Memory B cell (primary cell): ENCODE results near the gene LMAN2.
"Not testable (repeated sequence)": the region's sequence is repeated elsewhere in the genome, so short reads cannot be mapped to it uniquely, and the experiment has no call there.

Source experiments
- ATAC-seq: fragments of 150-1000 bp; cut with Tn5 transposase; 2 replicates; pipeline ENCODE4 v1.10.0; 2021; ENCODE audit warnings: low read depth, mild to moderate bottlenecking, moderate library complexity
- DNase-seq, 2 donors: peaks; one replicate each; pipeline ENCODE4 v3.0.0; 2022; ENCODE audit warnings: low spot score in 2 of 2
- H3K27ac Mint-ChIP-seq: one replicate; pipeline ENCODE4 v1.8.0; 2022; ENCODE audit warnings: mild to moderate bottlenecking, moderate library complexity, mixed read lengths
- H3K27me3 Mint-ChIP-seq: one replicate; pipeline ENCODE4 v1.8.0; 2022; ENCODE audit warnings: mixed read lengths
- H3K36me3 Mint-ChIP-seq: one replicate; pipeline ENCODE4 v1.8.0; 2022; ENCODE audit warnings: mild to moderate bottlenecking, mixed read lengths
- H3K4me1 Mint-ChIP-seq: one replicate; pipeline ENCODE4 v1.8.0; 2022; ENCODE audit warnings: mixed read lengths
- H3K4me3 Mint-ChIP-seq: one replicate; pipeline ENCODE4 v1.8.0; 2022; ENCODE audit warnings: mild to moderate bottlenecking, moderate library complexity, mixed read lengths
- H3K9me3 Mint-ChIP-seq: one replicate; pipeline ENCODE4 v1.8.0; 2022; ENCODE audit warnings: mixed read lengths

The LMAN2 gene

DNA sequence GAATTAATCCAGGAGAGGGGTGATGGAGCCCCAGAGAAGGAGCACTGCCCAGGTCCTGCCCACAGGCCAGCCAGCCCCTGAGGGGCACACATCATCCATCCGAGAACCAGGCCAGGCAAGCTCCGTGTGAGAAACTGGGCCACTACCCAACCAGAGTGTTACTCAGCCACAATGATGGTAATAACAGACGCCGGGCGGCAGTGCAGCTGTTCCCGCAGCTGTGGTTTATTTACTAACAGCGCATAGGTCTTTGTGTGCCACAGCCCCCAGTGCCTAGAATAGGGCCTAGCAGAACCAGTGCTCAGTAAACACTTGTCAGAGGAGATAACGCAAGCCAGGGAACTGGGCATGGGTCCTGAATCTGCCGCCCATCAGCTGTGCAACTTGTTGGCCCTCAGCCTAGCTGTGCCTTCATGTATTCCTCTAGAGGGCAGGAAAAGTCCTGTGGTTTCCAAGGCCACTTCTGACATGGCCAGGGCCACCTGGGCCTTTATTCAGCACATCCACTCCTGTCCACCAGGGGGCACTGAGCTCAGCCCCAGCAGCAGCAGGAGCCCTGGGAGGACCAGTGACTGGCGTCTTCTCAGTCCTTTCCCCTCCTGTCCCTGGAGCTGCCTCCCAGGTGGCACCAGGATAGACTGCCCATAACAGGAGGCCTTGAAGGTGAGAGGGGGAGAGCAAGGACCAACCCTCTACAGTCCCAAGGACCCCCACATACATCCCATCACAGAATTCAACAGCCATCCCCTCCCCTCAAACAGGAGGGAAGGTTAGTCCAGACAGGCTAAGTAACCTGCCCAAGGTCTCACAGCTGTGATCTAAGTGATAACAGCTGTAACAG, 41.9 kb downstream of the LMAN2 start:
- Mint-ChIP-seq H3K4me3 (peak overlapping the region; percentile 57), H3K4me1 (peaks cover 41% of the 10 kb centered on the region), H3K27me3 (no peaks in the 10 kb centered on the region)

DNA sequence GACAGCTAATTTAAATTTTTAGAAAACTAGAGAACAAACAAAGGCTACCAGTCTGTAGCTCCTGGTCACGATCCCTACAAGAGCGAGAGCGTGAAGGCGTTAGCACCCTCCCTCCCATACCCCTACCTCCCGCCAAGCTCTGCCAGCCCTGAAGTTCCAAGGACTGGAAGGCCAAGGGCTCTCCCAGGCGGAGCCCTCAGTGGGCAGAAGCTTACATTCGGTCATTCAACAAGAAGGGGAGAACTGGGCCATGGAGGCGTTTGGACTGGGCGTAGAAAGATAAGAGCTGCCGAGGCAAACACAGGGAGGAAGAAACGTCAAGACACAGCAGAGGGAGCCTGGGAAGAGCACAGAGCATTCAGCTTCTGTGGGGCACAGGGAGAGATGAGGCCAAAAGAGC, 42.7 kb downstream of the LMAN2 start:
- H3K4me1 Mint-ChIP-seq, result peaks cover 47% of the 10 kb centered on the region
- H3K4me3 Mint-ChIP-seq, result peak overlapping the region; percentile 32

More for the DNA sequence above, 41.9 kb downstream of the LMAN2 start:
- Mint-ChIP-seq H3K27ac (peak overlapping the region; percentile 8), H3K36me3 (peaks cover 7% of the 10 kb centered on the region), H3K9me3 (no peaks in the 10 kb centered on the region)
- peak; percentile 68 for DNase-seq
- ATAC-seq, result peak; percentile 14

GRCh38 chr5:177307544-177308363, 43.7 kb downstream of the LMAN2 start:
- Mint-ChIP-seq H3K4me1 (peaks cover 45% of the 10 kb centered on the region), H3K27me3 (no peaks in the 10 kb centered on the region), H3K4me3 (peak overlapping the region; percentile 66), H3K36me3 (peaks cover 7% of the 10 kb centered on the region), H3K27ac (no peak overlapping the region), H3K9me3 (no peaks in the 10 kb centered on the region)
- DNase-seq (no peak), ATAC-seq (no peak)

More for the DNA sequence above, 42.7 kb downstream of the LMAN2 start:
- H3K27ac Mint-ChIP-seq, result peak overlapping the region; percentile 8
- ATAC-seq (no peak), DNase-seq (no peak)
- no peaks in the 10 kb centered on the region for H3K9me3 Mint-ChIP-seq
- no peaks in the 10 kb centered on the region for H3K27me3 Mint-ChIP-seq
- peaks cover 7% of the 10 kb centered on the region for H3K36me3 Mint-ChIP-seq

DNA sequence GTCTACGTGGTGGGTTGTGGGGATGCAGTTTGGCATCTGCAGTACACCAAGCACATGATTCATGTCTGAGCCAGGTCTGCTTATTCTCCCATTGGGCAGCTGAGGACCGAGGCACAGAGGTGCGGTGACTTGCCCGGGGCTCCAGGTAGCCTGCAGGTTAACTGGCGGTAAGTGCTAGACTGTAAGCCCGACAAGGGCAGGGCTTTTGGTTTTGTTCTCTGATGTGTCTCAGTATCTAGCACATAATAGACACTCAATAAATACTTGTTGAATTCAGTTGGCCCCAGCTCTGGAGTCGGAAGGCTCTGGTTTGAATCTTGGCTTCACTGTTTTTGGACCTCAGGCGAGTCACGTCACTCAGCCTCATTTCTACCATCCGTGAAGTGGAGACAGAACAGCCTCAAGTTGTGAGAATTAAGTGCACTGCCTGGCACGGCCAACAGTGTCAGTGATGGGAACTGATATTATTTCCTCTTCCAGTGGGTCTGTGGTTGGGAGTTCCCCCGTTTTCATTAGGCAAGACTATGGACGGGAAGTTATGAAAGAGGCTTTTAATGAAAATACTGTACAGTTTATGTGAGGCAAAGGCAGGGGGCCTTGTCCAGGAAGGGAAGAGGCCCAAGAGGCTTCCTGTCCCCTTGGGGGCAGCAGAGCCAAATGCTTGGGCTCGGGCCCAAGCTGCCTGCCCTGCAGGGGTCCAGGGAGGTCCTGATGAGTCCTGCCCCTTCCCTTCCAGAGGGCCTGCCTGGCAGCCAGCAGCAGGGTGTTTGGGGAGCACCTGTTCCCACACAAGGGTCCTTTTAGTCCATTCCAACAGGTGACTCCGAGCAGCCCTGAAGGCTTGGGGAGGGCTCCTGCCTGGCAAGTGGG, 44.6 kb downstream of the LMAN2 start:
- H3K36me3 Mint-ChIP-seq, result peaks cover 7% of the 10 kb centered on the region
- peak overlapping the region; percentile 55 for H3K27ac Mint-ChIP-seq
- no peaks in the 10 kb centered on the region for H3K27me3 Mint-ChIP-seq
- H3K4me1 Mint-ChIP-seq, result peaks cover 49% of the 10 kb centered on the region
- no peaks in the 10 kb centered on the region for H3K9me3 Mint-ChIP-seq
- no peak for ATAC-seq
- peak overlapping the region; percentile 66 for H3K4me3 Mint-ChIP-seq
- no peak for DNase-seq

DNA sequence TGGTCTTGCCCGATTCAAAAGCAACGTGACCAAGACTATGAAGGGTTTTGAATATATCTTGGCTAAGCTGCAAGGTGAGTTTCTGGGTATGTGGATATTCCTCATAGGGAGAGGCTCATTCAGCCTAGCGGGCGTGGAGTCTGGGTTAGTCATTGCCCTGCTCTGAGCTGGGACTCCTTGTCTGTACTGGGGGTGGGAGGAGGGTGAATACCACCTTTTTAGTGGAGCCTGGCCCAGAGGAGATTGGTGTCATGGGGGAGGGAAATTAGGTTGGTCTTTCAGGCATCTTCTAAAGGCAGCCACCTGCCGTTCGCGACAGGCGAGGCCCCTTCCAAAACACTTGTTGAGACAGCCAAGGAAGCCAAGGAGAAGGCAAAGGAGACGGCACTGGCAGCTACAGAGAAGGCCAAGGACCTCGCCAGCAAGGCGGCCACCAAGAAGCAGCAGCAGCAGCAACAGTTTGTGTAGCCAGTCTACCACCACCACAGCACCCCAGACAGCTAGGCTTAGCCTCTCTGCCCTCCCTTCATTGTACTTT, 45.3 kb downstream of the LMAN2 start:
- peaks cover 56% of the 10 kb centered on the region for H3K4me1 Mint-ChIP-seq
- peak overlapping the region; percentile 32 for H3K4me3 Mint-ChIP-seq
- not testable (repeated sequence) for H3K27me3 Mint-ChIP-seq, H3K36me3 Mint-ChIP-seq, H3K27ac Mint-ChIP-seq, H3K9me3 Mint-ChIP-seq, DNase-seq, ATAC-seq

DNA sequence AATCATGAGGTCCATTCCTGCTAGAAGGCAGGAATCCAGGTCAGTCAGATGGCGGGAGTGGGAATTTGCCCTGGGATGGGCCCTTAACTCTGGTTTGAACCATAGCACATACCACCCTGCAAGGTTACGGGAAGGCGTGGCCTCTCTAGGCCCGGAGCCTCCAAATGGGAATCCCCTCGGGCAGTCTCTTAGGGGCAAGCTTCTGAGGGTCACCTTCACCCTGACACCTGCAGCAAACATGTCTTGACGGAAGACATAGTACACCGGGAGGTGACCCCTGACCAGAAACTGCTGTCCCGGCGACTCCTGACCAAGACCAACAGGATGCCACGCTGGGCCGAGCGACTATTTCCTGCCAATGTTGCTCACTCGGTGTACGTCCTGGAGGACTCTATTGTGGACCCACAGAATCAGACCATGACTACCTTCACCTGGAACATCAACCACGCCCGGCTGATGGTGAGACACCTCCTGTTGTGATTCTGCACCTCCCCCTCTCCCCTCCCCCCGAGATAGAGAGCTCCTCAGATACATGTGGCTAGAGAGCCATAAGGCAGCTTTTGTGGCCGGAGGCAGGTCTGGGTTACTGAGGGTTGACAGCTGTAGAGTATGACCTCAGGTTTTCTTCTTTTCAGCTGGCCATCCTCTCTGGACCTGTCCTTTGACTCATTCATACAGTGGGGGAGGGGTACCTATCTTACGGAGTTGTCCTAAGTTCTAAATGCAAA, 46.9 kb downstream of the LMAN2 start:
- H3K4me1 Mint-ChIP-seq, result peaks cover 58% of the 10 kb centered on the region
- peak overlapping the region; percentile 93 for H3K27ac Mint-ChIP-seq
- no peaks in the 10 kb centered on the region for H3K27me3 Mint-ChIP-seq
- H3K36me3 Mint-ChIP-seq, result peaks cover 7% of the 10 kb centered on the region
- no peak for DNase-seq
- no peak for ATAC-seq
- peak overlapping the region; percentile 90 for H3K4me3 Mint-ChIP-seq
- H3K9me3 Mint-ChIP-seq, result no peaks in the 10 kb centered on the region

- peak overlapping the region; percentile 93 for H3K27ac Mint-ChIP-seq
- no peaks in the 10 kb centered on the region for H3K9me3 Mint-ChIP-seq
- H3K4me3 Mint-ChIP-seq, result peak overlapping the region; percentile 90
- no peaks in the 10 kb centered on the region for H3K27me3 Mint-ChIP-seq
- peaks cover 7% of the 10 kb centered on the region for H3K36me3 Mint-ChIP-seq
- no peak for DNase-seq
- no peak for ATAC-seq
- peaks cover 60% of the 10 kb centered on the region for H3K4me1 Mint-ChIP-seq
Measured at GRCh38 chr5:177303925-177304391, 47.5 kb downstream of the LMAN2 start.

DNA sequence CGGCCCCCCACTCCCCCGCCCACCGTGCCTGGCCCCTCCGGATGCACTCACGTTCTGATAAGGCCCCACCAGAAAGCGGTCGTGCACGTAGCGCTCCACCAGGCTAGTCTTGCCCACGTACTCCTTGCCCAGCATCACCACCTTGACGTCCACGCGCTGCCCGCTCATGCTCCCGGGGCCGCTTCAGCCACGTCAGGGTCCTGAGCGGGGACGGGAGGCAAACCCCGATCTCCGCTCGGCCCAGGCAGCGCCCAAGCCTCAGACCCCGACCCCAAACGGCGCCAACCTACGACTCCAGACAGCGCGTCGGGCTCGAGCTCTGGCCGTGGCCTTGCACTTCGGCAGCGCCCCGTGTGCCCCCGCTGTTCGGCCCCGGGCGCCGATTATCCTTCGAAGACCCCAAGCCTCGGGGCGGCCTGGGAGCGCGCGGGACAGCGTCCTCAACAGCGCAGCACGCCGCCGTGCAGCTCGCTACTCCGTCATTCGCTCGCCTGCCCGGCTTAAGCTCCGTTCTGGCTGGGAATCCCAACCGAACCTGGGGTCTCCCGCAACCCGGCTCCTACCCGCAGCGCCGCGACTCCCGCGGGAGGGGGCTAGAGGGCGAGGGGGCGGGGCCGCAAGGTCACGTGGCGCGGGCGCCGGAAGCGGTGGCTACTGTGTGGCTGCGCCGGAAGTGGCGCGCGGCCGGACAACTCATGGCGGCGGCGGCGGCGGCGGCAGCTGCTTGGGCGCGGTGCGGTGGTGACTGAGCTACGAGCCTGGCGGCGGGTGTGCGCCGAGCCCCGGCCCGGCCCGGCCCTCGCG, 48.1 kb downstream of the LMAN2 start, which contains the start of the genes PRELID1 and RAB24:
Gene PRELID1 (plus strand): TSS at position 679 of the 804 bp plus-strand sequence. CDS start 187 bp downstream, outside the sequence.
Gene RAB24 (minus strand): TSS at position 599 of the 804 bp plus-strand sequence. CDS start 431 bp downstream, at position 168.
- Mint-ChIP-seq H3K4me1 (peaks cover 59% of the 10 kb centered on the region), H3K4me3 (peak within 1 kb of the TSS; percentile 90), H3K27ac (peak within 1 kb of the TSS; percentile 93), H3K27me3 (no peaks in the 10 kb centered on the region), H3K36me3 (peaks cover 7% of the 10 kb centered on the region), H3K9me3 (no peaks in the 10 kb centered on the region)
- ATAC-seq (peak; percentile 63), DNase-seq (peak; percentile 84)

- DNase-seq, result no peak
- no peaks in the 10 kb centered on the region for H3K27me3 Mint-ChIP-seq
- H3K36me3 Mint-ChIP-seq, result peaks cover 7% of the 10 kb centered on the region
- H3K27ac Mint-ChIP-seq, result peak overlapping the region; percentile 93
- H3K4me1 Mint-ChIP-seq, result peaks cover 57% of the 10 kb centered on the region
- H3K9me3 Mint-ChIP-seq, result no peaks in the 10 kb centered on the region
- H3K4me3 Mint-ChIP-seq, result peak overlapping the region; percentile 90
- ATAC-seq, result no peak
Measured at GRCh38 chr5:177302354-177303110, 48.9 kb downstream of the LMAN2 start.

DNA sequence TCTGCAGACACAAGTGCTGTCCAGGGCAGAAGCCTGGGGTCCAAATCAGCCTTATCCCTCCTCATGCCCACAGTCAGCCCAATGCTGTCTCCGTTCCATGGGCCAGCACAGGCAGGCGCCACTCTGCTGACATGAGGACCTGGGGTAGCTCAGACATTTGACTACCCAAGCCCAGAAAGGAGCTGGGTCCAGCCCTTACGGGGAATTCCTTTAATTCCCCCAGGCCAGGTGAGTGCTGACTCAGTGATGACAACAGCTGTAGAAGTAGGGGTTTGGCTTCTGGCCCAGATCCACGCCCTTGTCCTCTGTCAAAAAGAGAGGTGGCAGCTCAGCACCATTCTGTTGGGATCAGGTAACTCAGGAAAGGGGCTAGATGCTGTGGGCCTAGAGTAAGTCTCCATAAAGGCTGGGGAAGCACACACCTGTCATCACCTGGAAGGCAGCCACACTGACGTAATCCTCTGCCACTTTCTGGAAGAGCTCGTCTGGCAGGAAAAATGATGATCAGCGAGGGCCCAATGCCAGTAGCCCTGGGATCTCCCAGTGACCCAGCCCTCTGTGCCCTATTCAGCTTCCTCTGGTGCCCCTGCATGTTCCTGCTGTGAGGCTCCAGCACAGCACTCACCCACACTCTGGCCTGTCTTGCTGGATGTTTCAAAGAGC, 49.8 kb downstream of the LMAN2 start:
- H3K4me1 Mint-ChIP-seq, result peaks cover 59% of the 10 kb centered on the region
- no peaks in the 10 kb centered on the region for H3K9me3 Mint-ChIP-seq
- H3K27ac Mint-ChIP-seq, result peak overlapping the region; percentile 93
- ATAC-seq (no peak), DNase-seq (no peak)
- H3K27me3 Mint-ChIP-seq, result no peaks in the 10 kb centered on the region
- H3K4me3 Mint-ChIP-seq, result peak overlapping the region; percentile 90
- peaks cover 6% of the 10 kb centered on the region for H3K36me3 Mint-ChIP-seq

GRCh38 chr5:177300951-177301350, 50.5 kb downstream of the LMAN2 start:
- H3K4me3 Mint-ChIP-seq, result peak overlapping the region; percentile 79
- H3K27me3 Mint-ChIP-seq, result no peaks in the 10 kb centered on the region
- H3K27ac Mint-ChIP-seq, result peak overlapping the region; percentile 93

More at GRCh38 chr5:177300951-177301350, 50.5 kb downstream of the LMAN2 start:
- no peak for ATAC-seq
- H3K9me3 Mint-ChIP-seq, result no peaks in the 10 kb centered on the region
- no peak for DNase-seq
- H3K4me1 Mint-ChIP-seq, result peaks cover 62% of the 10 kb centered on the region
- H3K36me3 Mint-ChIP-seq, result peaks cover 4% of the 10 kb centered on the region
